Islet precursor cell (in vitro differentiated cells): Measurements from ENCODE around the gene PIEZO2.

Experiments used
- DNase-seq: peaks from one replicate; pipeline ENCODE4 v3.0.0-alpha.2; 2018

The PIEZO2 gene

GRCh38 chr18:11064106-11064505 lies 85.3 kb downstream of the PIEZO2 start:
- DNase-seq, result no peak

- peak; percentile 85 for DNase-seq
Measured at GRCh38 chr18:11055721-11056120, 93.6 kb downstream of the PIEZO2 start.

GRCh38 chr18:11054497-11054896 lies 94.9 kb downstream of the PIEZO2 start:
- no peak for DNase-seq

- no peak for DNase-seq
Measured at GRCh38 chr18:11053293-11053692, 96.1 kb downstream of the PIEZO2 start.

- DNase-seq, result peak; percentile 73
Measured at GRCh38 chr18:11052800-11053199, 96.6 kb downstream of the PIEZO2 start.

- DNase-seq, result no peak
Measured at GRCh38 chr18:11051462-11051861, 97.9 kb downstream of the PIEZO2 start.

GRCh38 chr18:11050966-11051365 lies 98.4 kb downstream of the PIEZO2 start:
- DNase-seq, result no peak

- peak; percentile 64 for DNase-seq
Measured at GRCh38 chr18:11047817-11048216, 101.6 kb downstream of the PIEZO2 start.

- DNase-seq, result peak; percentile 97
Measured at GRCh38 chr18:11047156-11047555, 102.2 kb downstream of the PIEZO2 start.

- DNase-seq, result no peak
Measured at GRCh38 chr18:11046140-11046539, 103.2 kb downstream of the PIEZO2 start.

- no peak for DNase-seq
Measured at GRCh38 chr18:11043694-11044093, 105.7 kb downstream of the PIEZO2 start.

GRCh38 chr18:11042247-11042646 lies 107.1 kb downstream of the PIEZO2 start:
- DNase-seq, result no peak

- DNase-seq, result peak; percentile 68
Measured at GRCh38 chr18:11040823-11041656, 108.3 kb downstream of the PIEZO2 start.

GRCh38 chr18:11040359-11040758 lies 109.0 kb downstream of the PIEZO2 start:
- DNase-seq, result no peak

GRCh38 chr18:11037533-11038240 lies 111.7 kb downstream of the PIEZO2 start:
- no peak for DNase-seq

GRCh38 chr18:11035814-11036495 lies 113.4 kb downstream of the PIEZO2 start:
- no peak for DNase-seq

- no peak for DNase-seq
Measured at GRCh38 chr18:11035376-11035775, 114.0 kb downstream of the PIEZO2 start.

- DNase-seq, result no peak
Measured at GRCh38 chr18:11034884-11035283, 114.5 kb downstream of the PIEZO2 start.

- no peak for DNase-seq
Measured at GRCh38 chr18:11033503-11033902, 115.9 kb downstream of the PIEZO2 start.

- no peak for DNase-seq
Measured at GRCh38 chr18:11031966-11032365, 117.4 kb downstream of the PIEZO2 start.

GRCh38 chr18:11029021-11029420 lies 120.3 kb downstream of the PIEZO2 start:
- no peak for DNase-seq

- no peak for DNase-seq
Measured at GRCh38 chr18:11027862-11028261, 121.5 kb downstream of the PIEZO2 start.

- DNase-seq, result no peak
Measured at GRCh38 chr18:11025671-11026070, 123.7 kb downstream of the PIEZO2 start.
